HFF-Myc (cell line): ENCODE data around the gene P4HA1.
A peak's percentile ranks its signal among the peaks of the same experiment; 100 is the strongest.

Source experiments
- DNase-seq: peaks from one replicate; pipeline ENCODE4 v3.0.0-alpha.2; 2011; ENCODE audit warnings: low read depth; ENCODE audit errors: extremely low read depth
- H3K4me3 ChIP-seq: replicated peaks from 2 replicates; pipeline ENCODE4 v1.5.1; 2011; ENCODE audit warnings: low read depth, mild to moderate bottlenecking, control low read depth, low read length
- CTCF ChIP-seq: IDR thresholded peaks from 2 replicates; pipeline ENCODE4 v1.5.1; 2012; ENCODE audit warnings: mild to moderate bottlenecking, low read depth, low read length, control low read depth; ENCODE audit errors: missing control alignments

P4HA1 gene

GRCh38 chr10:73096449-73097304, at the start of gene P4HA1:
TSS of gene P4HA1 (minus strand) at chr10:73096866. CDS start at chr10:73074883, 21,983 bp downstream.
- peak within 1 kb of the TSS; percentile 99 for H3K4me3 ChIP-seq
- DNase-seq: peak; percentile 72
- peak; percentile 65 for TF ChIP-seq CTCF

- H3K4me3 ChIP-seq: no peak overlapping the region
- no peak for DNase-seq
- no peak for TF ChIP-seq CTCF
These were observed 44.9 kb upstream of the P4HA1 start for GRCh38 chr10:73141603-73142002.

- TF ChIP-seq CTCF: no peak
- DNase-seq: no peak
- no peak overlapping the region for H3K4me3 ChIP-seq
These were observed 42.6 kb upstream of the P4HA1 start for GRCh38 chr10:73139251-73139650.

- H3K4me3 ChIP-seq: no peak overlapping the region
- DNase-seq: no peak
- TF ChIP-seq CTCF: no peak
These were observed 40.0 kb upstream of the P4HA1 start for GRCh38 chr10:73136627-73137026.

GRCh38 chr10:73134727-73135126, 38.1 kb upstream of the P4HA1 start:
- TF ChIP-seq CTCF: no peak
- H3K4me3 ChIP-seq: no peak overlapping the region
- DNase-seq: no peak

GRCh38 chr10:73131913-73132686, 35.4 kb upstream of the P4HA1 start:
- H3K4me3 ChIP-seq: no peak overlapping the region
- DNase-seq: no peak
- TF ChIP-seq CTCF: no peak
